A673 (cell line): ENCODE measurements around the gene OTOA. TPM values are rescaled to one million over a fixed set of nuclear protein-coding genes. Genes with fewer than 3 reads are reported as not detected.

Experiments
- BruUV-seq: library from RNA; stranded (reverse); fragments of 400-500 nt; replicated peaks from 2 replicates; lab custom pipeline; 2021; lab: Mats Ljungman, UMichigan
- CTCF ChIA-PET: fragments of 300-600 bp; sonication (Branson Sonifier 250); formaldehyde crosslinking; loops from one replicate; lab custom pipeline; 2022; ENCODE audit warnings: antibody characterized with exemption; lab: Charles Lee
- POLR2A ChIA-PET: fragments of 300-600 bp; sonication (Branson Sonifier 250); formaldehyde crosslinking; loops from one replicate; lab custom pipeline; 2022; ENCODE audit warnings: antibody characterized with exemption; ENCODE audit not compliant: low non-redundant PET; lab: Charles Lee
- DNase-seq: peaks from one replicate; pipeline ENCODE4 v3.0.0-alpha.2; 2015; ENCODE audit warnings: low spot score
- H3K27ac ChIP-seq: fragments of 200-600 bp; sonication (generic); 2 replicates; pipeline ENCODE4 v1.5.1; 2016; ENCODE audit warnings: mixed run types, low read depth, mild to moderate bottlenecking, mixed read lengths, antibody characterized with exemption, low read length; ENCODE audit not compliant: poor library complexity, severe bottlenecking
- H3K27me3 ChIP-seq: fragments of 200-600 bp; sonication (generic); replicated peaks from 2 replicates; pipeline ENCODE4 v1.6.1; 2017; ENCODE audit warnings: mixed run types, low read depth, mild to moderate bottlenecking, mixed read lengths, antibody characterized with exemption, low read length; ENCODE audit not compliant: insufficient read depth, poor library complexity
- H3K36me3 ChIP-seq: fragments of 200-600 bp; sonication (generic); 2 replicates; pipeline ENCODE4 v1.6.1; 2016; ENCODE audit warnings: mixed run types, mild to moderate bottlenecking, mixed read lengths, antibody characterized with exemption, low read length; ENCODE audit not compliant: insufficient read depth, poor library complexity, severe bottlenecking
- H3K4me1 ChIP-seq: fragments of 200-600 bp; sonication (generic); 2 replicates; pipeline ENCODE4 v1.6.1; 2017; ENCODE audit warnings: mixed run types, mild to moderate bottlenecking, mixed read lengths, antibody characterized with exemption, low read length; ENCODE audit not compliant: insufficient read depth, poor library complexity, severe bottlenecking
- H3K4me3 ChIP-seq: fragments of 200-600 bp; sonication (generic); 2 replicates; pipeline ENCODE4 v1.5.1; 2016; ENCODE audit warnings: low read depth, mixed run types, mild to moderate bottlenecking, mixed read lengths, low read length; ENCODE audit not compliant: poor library complexity, severe bottlenecking
- H3K9me3 ChIP-seq: fragments of 200-600 bp; sonication (generic); 2 replicates; pipeline ENCODE4 v1.6.1; 2016; ENCODE audit warnings: mixed run types, low read depth, mild to moderate bottlenecking, mixed read lengths, antibody characterized with exemption, low read length; ENCODE audit not compliant: poor library complexity, severe bottlenecking
- CTCF ChIP-seq: fragments of 300-800, 200-600 bp; sonication (generic); conservative IDR thresholded peaks from 2 replicates; pipeline ENCODE4 v1.5.1; 2017; ENCODE audit warnings: low read depth, mild to moderate bottlenecking, antibody characterized with exemption, low read length, moderate library complexity, mixed read lengths
- EZH2 ChIP-seq: fragments of 200-600 bp; sonication (generic); IDR thresholded peaks from 2 replicates; pipeline ENCODE4 v1.6.1; 2017; ENCODE audit warnings: borderline replicate concordance, low read depth, mild to moderate bottlenecking, mixed read lengths, antibody characterized with exemption, low read length; ENCODE audit not compliant: poor library complexity, severe bottlenecking
- intact Hi-C: fragments of 100-400 bp; cut with micrococcal nuclease; formaldehyde crosslinking; loops from one replicate; pipeline ENCODE4 v1.10.0; 2022; ENCODE audit not compliant: unreplicated experiment
- total RNA-seq: library from RNA; stranded (reverse); gene quantifications from 2 replicates; pipeline ENCODE4 v1.2.3, GENCODE V29; 2021

OTOA gene
- total RNA-seq, 1 experiment from 2014 or later = 0.13 TPM

DNA sequence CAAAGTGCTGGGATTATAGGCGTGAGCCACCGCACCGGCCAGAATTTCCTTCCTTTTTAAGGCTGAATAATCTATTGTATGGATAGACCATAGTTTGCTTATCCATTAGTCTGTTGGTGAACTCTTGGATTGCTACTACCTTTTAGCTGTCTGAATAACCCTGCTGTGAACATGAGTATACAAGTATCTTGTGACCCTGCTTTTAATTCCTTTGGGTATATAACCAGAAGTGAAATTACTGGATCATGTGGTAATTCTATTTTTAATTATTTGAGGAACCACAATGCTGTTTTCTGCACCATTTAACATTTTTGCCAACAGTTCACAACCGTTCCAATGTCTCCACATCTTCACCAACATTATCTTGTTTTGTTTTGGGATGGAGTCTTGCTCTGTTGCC is 4.6 kb upstream of the OTOA start:
- no peak for DNase-seq
- Histone ChIP-seq H3K9me3 (no peaks in the 10 kb centered on the region), H3K4me1 (no peaks in the 10 kb centered on the region), H3K27me3 (no peaks in the 10 kb centered on the region), H3K27ac (no peak overlapping the region), H3K4me3 (no peak overlapping the region), H3K36me3 (peaks cover 6% of the 10 kb centered on the region)
- POLR2A ChIA-PET = no interaction called here
- CTCF ChIA-PET = no interaction called here
- no peak for TF ChIP-seq CTCF
- no peak for TF ChIP-seq EZH2
- intact Hi-C loops = no loop called here
- BruUV-seq = no TSS peak

DNA sequence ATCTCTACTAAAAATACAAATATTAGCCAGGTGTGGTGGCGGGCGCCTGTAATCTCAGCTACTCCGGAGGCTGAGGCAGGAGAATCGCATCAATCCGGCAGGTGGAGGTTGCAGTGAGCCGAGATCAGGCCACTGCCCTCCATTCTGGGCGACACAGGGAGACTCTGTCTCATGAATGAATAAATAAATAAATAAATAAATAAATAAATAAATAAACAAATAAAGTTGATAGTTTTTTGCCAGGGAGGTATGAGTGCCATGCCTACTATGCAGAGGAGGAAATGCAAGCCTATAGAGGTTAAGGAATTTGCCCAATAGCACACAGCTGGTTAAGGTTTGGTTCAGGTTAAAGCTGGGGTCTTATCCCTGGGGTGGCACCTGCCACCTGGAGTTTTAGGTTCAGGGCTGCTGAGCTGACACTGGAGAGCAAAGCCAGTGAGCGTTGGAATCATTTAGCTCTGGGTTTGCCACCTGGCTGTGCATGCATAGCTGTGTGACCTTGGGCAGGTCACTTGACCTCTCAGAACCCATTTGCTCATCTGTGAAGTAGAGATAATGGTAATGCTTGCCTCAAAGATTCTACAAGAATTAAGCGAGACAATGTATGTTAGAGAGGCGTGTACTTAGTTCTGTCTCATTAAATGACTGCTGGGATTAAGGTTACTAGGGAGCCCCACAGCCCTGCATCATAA is 1.2 kb downstream of the OTOA start:
- Histone ChIP-seq H3K4me3 (no peak overlapping the region), H3K36me3 (no peaks in the 10 kb centered on the region), H3K4me1 (no peaks in the 10 kb centered on the region), H3K27me3 (no peaks in the 10 kb centered on the region), H3K27ac (no peak overlapping the region), H3K9me3 (no peaks in the 10 kb centered on the region)
- DNase-seq = no peak
- BruUV-seq = no TSS peak
- TF ChIP-seq EZH2 (no peak), CTCF (no peak)
- intact Hi-C loops = no loop called here
- POLR2A ChIA-PET = no interaction called here
- CTCF ChIA-PET = no interaction called here

GRCh38 chr16:21666772-21667171 is 3.0 kb downstream of the OTOA start:
- TF ChIP-seq EZH2 (no peak), CTCF (no peak)
- intact Hi-C loops = no loop called here
- BruUV-seq = no TSS peak
- H3K9me3 ChIP-seq = no peaks in the 10 kb centered on the region
- no peaks in the 10 kb centered on the region for H3K36me3 ChIP-seq
- no peak overlapping the region for H3K4me3 ChIP-seq
- ChIA-PET POLR2A (no interaction called here), CTCF (no interaction called here)
- no peak overlapping the region for H3K27ac ChIP-seq
- no peaks in the 10 kb centered on the region for H3K27me3 ChIP-seq
- DNase-seq = no peak
- H3K4me1 ChIP-seq = no peaks in the 10 kb centered on the region
